GM21786 (cell line): Measurements from ENCODE around the gene NSL1.
"Not testable (repeated sequence)": the region's sequence is repeated elsewhere in the genome, so short reads cannot be mapped to it uniquely, and the experiment has no call there.

Source experiments
- ATAC-seq: cut with Tn5 transposase; IDR thresholded peaks from one replicate; pipeline ENCODE4 v1.9.1; 2021; ENCODE audit not compliant: unreplicated experiment

The NSL1 gene

GRCh38 chr1:212752252-212752933 is 39.2 kb downstream of the NSL1 start:
- ATAC-seq: no peak

- peak; percentile 32 for ATAC-seq
These were observed 41.6 kb downstream of the NSL1 start for GRCh38 chr1:212749821-212750535.

GRCh38 chr1:212746546-212746945 is 45.0 kb downstream of the NSL1 start:
- ATAC-seq: no peak

- no peak for ATAC-seq
These were observed 46.3 kb downstream of the NSL1 start for GRCh38 chr1:212745303-212745702.

- no peak for ATAC-seq
These were observed 47.6 kb downstream of the NSL1 start for GRCh38 chr1:212743901-212744475.

- ATAC-seq: no peak
These were observed 53.2 kb downstream of the NSL1 start for GRCh38 chr1:212738330-212738729.

- no peak for ATAC-seq
These were observed 54.0 kb downstream of the NSL1 start for GRCh38 chr1:212737559-212737958.

GRCh38 chr1:212733109-212733508 is 58.5 kb downstream of the NSL1 start:
- ATAC-seq: no peak

- no peak for ATAC-seq
These were observed 59.9 kb downstream of the NSL1 start for GRCh38 chr1:212731630-212732029.

GRCh38 chr1:212728606-212729005 is 63.0 kb downstream of the NSL1 start:
- no peak for ATAC-seq

GRCh38 chr1:212727386-212728181 is 64.0 kb downstream of the NSL1 start:
- no peak for ATAC-seq

- not testable (repeated sequence) for ATAC-seq
These were observed 66.9 kb downstream of the NSL1 start for GRCh38 chr1:212724679-212725078.

GRCh38 chr1:212722270-212722957 is 69.2 kb downstream of the NSL1 start:
- no peak for ATAC-seq

- ATAC-seq: no peak
These were observed 70.0 kb downstream of the NSL1 start for GRCh38 chr1:212721388-212722247.

- no peak for ATAC-seq
These were observed 71.9 kb downstream of the NSL1 start for GRCh38 chr1:212719633-212720032.

- ATAC-seq: no peak
These were observed 73.1 kb downstream of the NSL1 start for GRCh38 chr1:212718499-212718898.

GRCh38 chr1:212716161-212716560 is 75.4 kb downstream of the NSL1 start:
- no peak for ATAC-seq

GRCh38 chr1:212713465-212714136 is 78.0 kb downstream of the NSL1 start:
- ATAC-seq: no peak
